ENCODE measurements around the gene LAMB2.

DNA sequence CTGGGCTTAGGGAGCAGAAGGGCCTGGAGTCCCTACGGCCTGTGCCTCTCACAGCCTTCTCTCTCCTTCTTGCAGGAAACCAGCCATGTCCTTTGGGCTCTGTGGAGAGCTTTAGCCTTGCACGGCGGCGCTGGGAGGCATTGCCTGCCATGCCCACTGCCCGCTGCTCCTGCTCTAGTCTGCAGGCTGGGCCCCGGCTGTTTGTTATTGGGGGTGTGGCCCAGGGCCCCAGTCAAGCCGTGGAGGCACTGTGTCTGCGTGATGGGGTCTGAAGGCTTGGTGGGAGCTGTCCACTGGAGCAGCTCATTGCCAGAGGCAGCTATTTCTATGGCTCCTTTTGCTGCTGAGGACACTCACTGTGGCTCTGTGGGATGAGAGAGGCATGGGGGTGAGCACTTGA, 42.7 kb upstream of the LAMB2 start:
- TF ChIP-seq RAD21 (IDR thresholded peaks at IDR 0.05; ENCODE audit: low read depth) = no peak
- no peak for TF ChIP-seq EGR1 (IDR thresholded peaks at IDR 0.05)
- no peak for TF ChIP-seq EP300 (IDR thresholded peaks at IDR 0.05; ENCODE audit: borderline replicate concordance)
- TF ChIP-seq TCF12 (IDR thresholded peaks at IDR 0.05; ENCODE audit: low read depth) = no peak
- no peak for TF ChIP-seq CREB1 (IDR thresholded peaks at IDR 0.05; ENCODE audit: low read depth)
- no peak for TF ChIP-seq CEBPB (IDR thresholded peaks at IDR 0.05)
- TF ChIP-seq, protein P1, sequence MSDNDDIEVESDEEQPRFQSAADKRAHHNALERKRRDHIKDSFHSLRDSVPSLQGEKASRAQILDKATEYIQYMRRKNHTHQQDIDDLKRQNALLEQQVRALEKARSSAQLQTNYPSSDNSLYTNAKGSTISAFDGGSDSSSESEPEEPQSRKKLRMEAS (IDR thresholded peaks at IDR 0.05) = no peak
- TF ChIP-seq, protein P2, sequence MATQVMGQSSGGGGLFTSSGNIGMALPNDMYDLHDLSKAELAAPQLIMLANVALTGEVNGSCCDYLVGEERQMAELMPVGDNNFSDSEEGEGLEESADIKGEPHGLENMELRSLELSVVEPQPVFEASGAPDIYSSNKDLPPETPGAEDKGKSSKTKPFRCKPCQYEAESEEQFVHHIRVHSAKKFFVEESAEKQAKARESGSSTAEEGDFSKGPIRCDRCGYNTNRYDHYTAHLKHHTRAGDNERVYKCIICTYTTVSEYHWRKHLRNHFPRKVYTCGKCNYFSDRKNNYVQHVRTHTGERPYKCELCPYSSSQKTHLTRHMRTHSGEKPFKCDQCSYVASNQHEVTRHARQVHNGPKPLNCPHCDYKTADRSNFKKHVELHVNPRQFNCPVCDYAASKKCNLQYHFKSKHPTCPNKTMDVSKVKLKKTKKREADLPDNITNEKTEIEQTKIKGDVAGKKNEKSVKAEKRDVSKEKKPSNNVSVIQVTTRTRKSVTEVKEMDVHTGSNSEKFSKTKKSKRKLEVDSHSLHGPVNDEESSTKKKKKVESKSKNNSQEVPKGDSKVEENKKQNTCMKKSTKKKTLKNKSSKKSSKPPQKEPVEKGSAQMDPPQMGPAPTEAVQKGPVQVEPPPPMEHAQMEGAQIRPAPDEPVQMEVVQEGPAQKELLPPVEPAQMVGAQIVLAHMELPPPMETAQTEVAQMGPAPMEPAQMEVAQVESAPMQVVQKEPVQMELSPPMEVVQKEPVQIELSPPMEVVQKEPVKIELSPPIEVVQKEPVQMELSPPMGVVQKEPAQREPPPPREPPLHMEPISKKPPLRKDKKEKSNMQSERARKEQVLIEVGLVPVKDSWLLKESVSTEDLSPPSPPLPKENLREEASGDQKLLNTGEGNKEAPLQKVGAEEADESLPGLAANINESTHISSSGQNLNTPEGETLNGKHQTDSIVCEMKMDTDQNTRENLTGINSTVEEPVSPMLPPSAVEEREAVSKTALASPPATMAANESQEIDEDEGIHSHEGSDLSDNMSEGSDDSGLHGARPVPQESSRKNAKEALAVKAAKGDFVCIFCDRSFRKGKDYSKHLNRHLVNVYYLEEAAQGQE (IDR thresholded peaks at IDR 0.05; ENCODE audit: low read depth) = no peak
- TF ChIP-seq, protein P3, sequence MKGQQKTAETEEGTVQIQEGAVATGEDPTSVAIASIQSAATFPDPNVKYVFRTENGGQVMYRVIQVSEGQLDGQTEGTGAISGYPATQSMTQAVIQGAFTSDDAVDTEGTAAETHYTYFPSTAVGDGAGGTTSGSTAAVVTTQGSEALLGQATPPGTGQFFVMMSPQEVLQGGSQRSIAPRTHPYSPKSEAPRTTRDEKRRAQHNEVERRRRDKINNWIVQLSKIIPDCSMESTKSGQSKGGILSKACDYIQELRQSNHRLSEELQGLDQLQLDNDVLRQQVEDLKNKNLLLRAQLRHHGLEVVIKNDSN (IDR thresholded peaks at IDR 0.05) = no peak
- no peak for TF ChIP-seq ZBTB7A (IDR thresholded peaks at IDR 0.05; ENCODE audit: low read depth)
- no peak for TF ChIP-seq TAF1 (IDR thresholded peaks at IDR 0.05; ENCODE audit: low read depth)
- no peak for TF ChIP-seq YY1 (IDR thresholded peaks at IDR 0.05; ENCODE audit: low read depth)
- no peak for TF ChIP-seq TEAD4 (IDR thresholded peaks at IDR 0.05)

Measured in Ishikawa (cell line).